GM19043 (cell line): Measurements from ENCODE around the gene L3MBTL3.
"Not testable (repeated sequence)": the region's sequence is repeated elsewhere in the genome, so short reads cannot be mapped to it uniquely, and the experiment has no call there.

ENCODE experiments used
- ATAC-seq: cut with Tn5 transposase; IDR thresholded peaks from one replicate; pipeline ENCODE4 v1.9.1; 2021; ENCODE audit warnings: low read depth; ENCODE audit not compliant: unreplicated experiment

L3MBTL3 gene

GRCh38 chr6:130170160-130170559, 151.8 kb downstream of the L3MBTL3 start:
- ATAC-seq, result not testable (repeated sequence)

GRCh38 chr6:130173377-130174004, 155.1 kb downstream of the L3MBTL3 start:
- ATAC-seq, result not testable (repeated sequence)

GRCh38 chr6:130176378-130176777, 158.0 kb downstream of the L3MBTL3 start:
- no peak for ATAC-seq

GRCh38 chr6:130178692-130179091, 160.3 kb downstream of the L3MBTL3 start:
- no peak for ATAC-seq

- ATAC-seq, result no peak
Observed at GRCh38 chr6:130182466-130182865, 164.1 kb downstream of the L3MBTL3 start.

- no peak for ATAC-seq
Observed at GRCh38 chr6:130183271-130184222, 165.2 kb downstream of the L3MBTL3 start.

GRCh38 chr6:130185658-130186057, 167.3 kb downstream of the L3MBTL3 start:
- no peak for ATAC-seq

GRCh38 chr6:130187335-130188206, 169.2 kb downstream of the L3MBTL3 start:
- ATAC-seq, result no peak

GRCh38 chr6:130188207-130188899, 170.0 kb downstream of the L3MBTL3 start:
- no peak for ATAC-seq

- ATAC-seq, result no peak
Observed at GRCh38 chr6:130189531-130190397, 171.4 kb downstream of the L3MBTL3 start.
